ENCODE results near the gene SPPL2B.

DNA sequence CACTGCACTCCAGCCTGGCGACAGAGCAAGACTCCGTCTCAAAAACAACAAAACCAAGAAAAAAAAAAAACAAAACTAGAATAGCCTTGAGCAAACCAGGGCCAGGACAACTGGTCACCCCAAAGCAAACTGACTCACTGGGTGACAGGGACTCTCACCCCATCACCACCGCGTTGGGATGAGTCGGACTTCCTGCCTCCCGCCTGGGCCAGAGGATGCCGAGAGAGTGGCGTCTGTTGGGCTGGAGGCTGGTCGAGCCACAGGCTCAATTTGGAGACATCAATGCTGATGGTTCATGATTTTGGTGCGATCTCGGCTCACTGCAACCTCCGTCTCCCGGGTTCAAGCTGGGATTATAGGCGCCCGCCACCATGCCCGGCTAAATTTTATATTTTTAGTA is 43.2 kb downstream of the SPPL2B start:
- TF ChIP-seq EZH2 (IDR thresholded peaks at IDR 0.05; ENCODE audit: borderline replicate concordance) (no peak), EZH2phosphoT487 (IDR thresholded peaks at IDR 0.05; ENCODE audit: low read depth, severe bottlenecking, unreplicated experiment) (no peak)
- TF ChIP-seq, protein P1, sequence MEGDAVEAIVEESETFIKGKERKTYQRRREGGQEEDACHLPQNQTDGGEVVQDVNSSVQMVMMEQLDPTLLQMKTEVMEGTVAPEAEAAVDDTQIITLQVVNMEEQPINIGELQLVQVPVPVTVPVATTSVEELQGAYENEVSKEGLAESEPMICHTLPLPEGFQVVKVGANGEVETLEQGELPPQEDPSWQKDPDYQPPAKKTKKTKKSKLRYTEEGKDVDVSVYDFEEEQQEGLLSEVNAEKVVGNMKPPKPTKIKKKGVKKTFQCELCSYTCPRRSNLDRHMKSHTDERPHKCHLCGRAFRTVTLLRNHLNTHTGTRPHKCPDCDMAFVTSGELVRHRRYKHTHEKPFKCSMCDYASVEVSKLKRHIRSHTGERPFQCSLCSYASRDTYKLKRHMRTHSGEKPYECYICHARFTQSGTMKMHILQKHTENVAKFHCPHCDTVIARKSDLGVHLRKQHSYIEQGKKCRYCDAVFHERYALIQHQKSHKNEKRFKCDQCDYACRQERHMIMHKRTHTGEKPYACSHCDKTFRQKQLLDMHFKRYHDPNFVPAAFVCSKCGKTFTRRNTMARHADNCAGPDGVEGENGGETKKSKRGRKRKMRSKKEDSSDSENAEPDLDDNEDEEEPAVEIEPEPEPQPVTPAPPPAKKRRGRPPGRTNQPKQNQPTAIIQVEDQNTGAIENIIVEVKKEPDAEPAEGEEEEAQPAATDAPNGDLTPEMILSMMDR (IDR thresholded peaks at IDR 0.05; ENCODE audit: poor library complexity): no peak

All from hepatocyte (in vitro differentiated cells).